Endothelial cell (in vitro differentiated cells): ENCODE data around the gene INPP5J. TPM values are rescaled to one million over a fixed set of nuclear protein-coding genes. Genes with fewer than 3 reads are reported as not detected.

Experiments
- DNase-seq: peaks from one replicate; pipeline ENCODE4 v3.0.0; 2021; ENCODE audit warnings: low spot score
- H3K27ac Mint-ChIP-seq: one replicate; pipeline ENCODE4 v1.8.0; 2021; ENCODE audit warnings: mixed read lengths, inconsistent platforms; ENCODE audit not compliant: unreplicated experiment
- H3K27me3 Mint-ChIP-seq: one replicate; pipeline ENCODE4 v1.8.0; 2021; ENCODE audit warnings: mild to moderate bottlenecking, moderate library complexity, mixed read lengths, inconsistent platforms; ENCODE audit not compliant: unreplicated experiment
- H3K36me3 Mint-ChIP-seq: one replicate; pipeline ENCODE4 v1.8.0; 2021; ENCODE audit warnings: mild to moderate bottlenecking, low read depth, mixed read lengths, inconsistent platforms; ENCODE audit not compliant: unreplicated experiment
- H3K4me1 Mint-ChIP-seq: one replicate; pipeline ENCODE4 v1.8.0; 2021; ENCODE audit warnings: mild to moderate bottlenecking, mixed read lengths, inconsistent platforms; ENCODE audit not compliant: unreplicated experiment
- H3K4me3 Mint-ChIP-seq: one replicate; pipeline ENCODE4 v1.8.0; 2021; ENCODE audit warnings: mild to moderate bottlenecking, mixed read lengths, inconsistent platforms; ENCODE audit not compliant: unreplicated experiment
- H3K9me3 Mint-ChIP-seq: one replicate; pipeline ENCODE4 v1.8.0; 2021; ENCODE audit warnings: mixed read lengths, inconsistent platforms; ENCODE audit not compliant: unreplicated experiment
- total RNA-seq: library from RNA; stranded (reverse); fragmentation: NEBNext Ultra II Directional; extraction: Animal tissue kit (Norgen Biotek cat#: 25700); gene quantifications from one replicate; pipeline ENCODE4 v1.2.1, GENCODE V29; 2021; ENCODE audit not compliant: unreplicated experiment
- TF ChIP-seq, protein P1 (sequence below): fragments of 200-600 bp; sonication (generic); IDR thresholded peaks from one replicate; pipeline ENCODE4 v1.5.0; 2021; ENCODE audit warnings: antibody characterized with exemption; ENCODE audit not compliant: unreplicated experiment

The INPP5J gene
- total RNA-seq, 1 donor from 2014 or later = 2.8 TPM

DNA sequence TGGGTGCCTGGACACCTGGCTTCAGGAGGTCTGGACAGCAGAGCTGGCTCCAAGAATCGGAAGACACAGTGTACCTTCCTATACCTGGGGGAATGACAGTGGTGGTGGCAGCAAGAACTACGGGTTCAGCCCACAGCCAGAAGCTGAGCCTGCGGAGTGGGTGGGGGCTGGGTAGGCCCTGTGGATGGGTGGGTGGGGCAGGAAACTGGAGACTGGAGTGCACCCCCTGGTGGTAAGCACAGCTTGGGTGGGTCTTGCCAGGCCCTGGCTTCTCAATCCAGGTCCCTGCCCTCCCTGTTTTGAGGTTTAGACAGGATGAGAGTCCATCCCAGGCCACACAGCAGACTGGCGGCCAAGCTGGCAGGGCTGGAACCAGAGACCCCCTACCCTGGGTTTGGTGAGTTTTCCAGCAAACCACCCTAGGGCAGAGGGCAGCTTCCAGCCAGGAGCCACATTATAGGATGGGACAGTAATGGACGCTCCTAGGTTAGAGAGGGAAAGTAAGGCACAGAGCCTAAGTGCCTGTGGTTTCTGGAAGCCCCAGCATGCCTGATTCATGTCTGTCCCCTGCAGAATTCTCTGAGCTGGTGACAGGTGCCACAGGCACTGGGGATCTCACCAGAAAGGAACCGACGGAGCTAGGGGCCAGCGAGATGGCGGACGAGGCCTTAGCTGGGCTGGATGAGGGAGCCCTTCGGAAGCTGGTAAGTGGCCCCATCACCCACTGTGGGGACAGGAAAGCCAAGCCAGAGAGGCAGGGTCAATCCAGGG, 40.0 kb upstream of the INPP5J start:
- peaks cover 61% of the 10 kb centered on the region for H3K4me1 Mint-ChIP-seq
- peaks cover 19% of the 10 kb centered on the region for H3K27me3 Mint-ChIP-seq
- TF ChIP-seq, protein P1, sequence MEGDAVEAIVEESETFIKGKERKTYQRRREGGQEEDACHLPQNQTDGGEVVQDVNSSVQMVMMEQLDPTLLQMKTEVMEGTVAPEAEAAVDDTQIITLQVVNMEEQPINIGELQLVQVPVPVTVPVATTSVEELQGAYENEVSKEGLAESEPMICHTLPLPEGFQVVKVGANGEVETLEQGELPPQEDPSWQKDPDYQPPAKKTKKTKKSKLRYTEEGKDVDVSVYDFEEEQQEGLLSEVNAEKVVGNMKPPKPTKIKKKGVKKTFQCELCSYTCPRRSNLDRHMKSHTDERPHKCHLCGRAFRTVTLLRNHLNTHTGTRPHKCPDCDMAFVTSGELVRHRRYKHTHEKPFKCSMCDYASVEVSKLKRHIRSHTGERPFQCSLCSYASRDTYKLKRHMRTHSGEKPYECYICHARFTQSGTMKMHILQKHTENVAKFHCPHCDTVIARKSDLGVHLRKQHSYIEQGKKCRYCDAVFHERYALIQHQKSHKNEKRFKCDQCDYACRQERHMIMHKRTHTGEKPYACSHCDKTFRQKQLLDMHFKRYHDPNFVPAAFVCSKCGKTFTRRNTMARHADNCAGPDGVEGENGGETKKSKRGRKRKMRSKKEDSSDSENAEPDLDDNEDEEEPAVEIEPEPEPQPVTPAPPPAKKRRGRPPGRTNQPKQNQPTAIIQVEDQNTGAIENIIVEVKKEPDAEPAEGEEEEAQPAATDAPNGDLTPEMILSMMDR = peak; percentile 76
- peak overlapping the region; percentile 99 for H3K4me3 Mint-ChIP-seq
- no peaks in the 10 kb centered on the region for H3K9me3 Mint-ChIP-seq
- peaks cover 33% of the 10 kb centered on the region for H3K36me3 Mint-ChIP-seq
- peak overlapping the region; percentile 96 for H3K27ac Mint-ChIP-seq
- peak; percentile 85 for DNase-seq

DNA sequence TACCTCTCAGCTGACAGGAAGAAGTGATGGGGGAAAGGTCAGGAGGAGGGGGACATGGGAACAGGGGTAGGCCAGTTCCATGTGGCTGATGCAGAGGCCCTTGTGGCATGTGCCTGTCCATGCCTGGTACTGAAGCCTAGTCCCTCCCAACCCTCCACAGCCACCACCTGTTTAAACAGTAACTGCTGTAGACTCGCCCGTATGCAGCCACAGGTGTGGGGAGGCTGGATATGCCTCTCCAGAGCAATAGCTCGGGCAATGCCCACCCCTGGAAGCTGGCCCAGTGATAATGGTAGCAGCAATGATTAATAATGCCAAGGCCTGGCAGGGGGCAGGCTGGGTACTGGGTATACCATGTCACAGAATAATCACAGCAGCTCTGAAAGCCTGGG, 39.4 kb upstream of the INPP5J start:
- Mint-ChIP-seq H3K36me3 (peaks cover 39% of the 10 kb centered on the region), H3K9me3 (no peaks in the 10 kb centered on the region), H3K27me3 (peaks cover 19% of the 10 kb centered on the region), H3K4me3 (peak overlapping the region; percentile 99), H3K4me1 (peaks cover 63% of the 10 kb centered on the region), H3K27ac (no peak overlapping the region)
- no peak for DNase-seq
- TF ChIP-seq, protein P1 = no peak

DNA sequence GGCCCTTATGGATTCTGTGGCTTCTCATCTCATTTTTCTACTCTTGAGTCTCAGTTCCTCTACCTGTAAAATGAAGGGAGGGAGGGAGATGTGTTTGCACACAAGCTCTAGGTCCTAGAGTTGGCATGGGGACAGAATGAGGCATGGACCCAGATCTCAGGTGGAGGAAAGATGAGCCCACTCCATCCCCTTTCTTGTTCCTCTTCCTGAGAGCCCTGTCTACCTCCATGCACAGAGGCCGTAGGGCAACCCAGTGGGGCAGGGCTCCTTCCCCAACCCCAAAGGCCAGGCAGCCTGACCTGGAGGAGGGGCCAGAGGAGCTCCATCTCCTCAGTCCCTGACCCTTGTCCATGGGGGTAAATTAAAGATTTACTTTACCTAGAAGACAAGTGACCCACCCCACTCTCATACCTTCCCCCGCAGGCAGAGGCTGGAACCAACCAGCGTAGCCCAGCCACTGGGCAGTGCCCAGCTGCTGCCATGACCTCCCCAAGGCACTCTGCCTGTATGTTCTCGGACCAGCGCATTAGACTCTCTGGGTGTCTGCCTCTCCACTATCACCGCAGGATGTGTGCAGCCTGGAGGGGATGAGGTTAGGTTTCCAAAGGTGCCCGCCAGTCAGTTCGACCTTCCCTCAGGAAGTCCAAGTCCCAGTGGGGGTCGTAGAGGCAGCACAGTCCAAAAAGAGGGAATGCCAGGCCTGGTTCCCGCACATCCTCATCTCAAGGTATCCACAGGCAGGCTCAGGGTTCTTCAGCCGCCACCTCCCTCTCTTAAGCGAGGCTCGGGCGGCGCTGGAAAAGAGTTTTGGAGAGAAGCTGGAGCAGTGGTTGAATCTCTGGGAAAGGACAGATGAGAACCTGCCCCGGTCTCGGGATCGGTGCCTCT, 38.6 kb upstream of the INPP5J start:
- peaks cover 43% of the 10 kb centered on the region for H3K36me3 Mint-ChIP-seq
- peak overlapping the region; percentile 81 for H3K27ac Mint-ChIP-seq
- H3K27me3 Mint-ChIP-seq = peaks cover 15% of the 10 kb centered on the region

DNA sequence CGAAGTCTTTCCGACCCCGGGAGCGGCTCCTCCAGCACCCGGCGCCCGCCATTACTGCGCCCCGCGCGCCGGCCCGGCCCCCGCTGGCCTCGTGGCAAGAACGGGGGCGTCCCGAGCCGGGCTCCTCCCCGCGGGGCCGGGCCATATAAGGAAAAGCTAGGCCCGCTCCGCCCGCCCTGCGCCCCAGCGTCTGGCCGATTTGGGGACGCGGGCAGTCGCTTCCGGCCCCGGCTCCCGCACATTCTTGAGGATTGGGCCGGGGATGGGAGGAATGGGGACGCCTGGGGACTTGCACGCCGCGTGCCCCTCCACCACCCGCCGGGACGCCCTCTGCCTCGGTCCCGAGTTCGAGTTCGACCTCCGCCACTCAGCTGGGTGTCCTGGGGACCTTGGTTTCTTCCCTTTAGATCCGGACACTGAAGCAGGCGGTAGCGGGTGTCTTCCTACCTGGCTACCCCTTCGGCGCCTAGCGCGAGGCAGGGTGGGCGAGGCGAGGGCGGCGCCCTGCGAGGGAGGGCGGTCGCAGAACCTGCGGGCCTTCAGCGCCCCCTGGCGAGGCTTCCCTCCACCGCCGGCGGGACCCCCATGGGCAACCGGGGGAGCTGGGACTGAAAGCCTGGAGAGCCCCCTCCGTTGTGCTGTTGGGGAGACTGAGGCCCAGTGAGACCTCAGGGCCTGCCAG, 37.8 kb upstream of the INPP5J start:
- H3K27ac Mint-ChIP-seq = peak overlapping the region; percentile 90
- peaks cover 43% of the 10 kb centered on the region for H3K36me3 Mint-ChIP-seq
- TF ChIP-seq, protein P1 = peak; percentile 91
- no peaks in the 10 kb centered on the region for H3K9me3 Mint-ChIP-seq
- peak; percentile 86 for DNase-seq
- peak overlapping the region; percentile 82 for H3K4me3 Mint-ChIP-seq
- H3K4me1 Mint-ChIP-seq = peaks cover 51% of the 10 kb centered on the region
- peaks cover 9% of the 10 kb centered on the region for H3K27me3 Mint-ChIP-seq

More for the DNA sequence above, 38.6 kb upstream of the INPP5J start:
- Mint-ChIP-seq H3K4me1 (peaks cover 56% of the 10 kb centered on the region), H3K4me3 (peak overlapping the region; percentile 99), H3K9me3 (no peaks in the 10 kb centered on the region)
- TF ChIP-seq, protein P1 = no peak
- no peak for DNase-seq
